DOHH2 (cell line): Measurements from ENCODE around the gene PITPNC1.
"Not testable (repeated sequence)": the region's sequence is repeated elsewhere in the genome, so short reads cannot be mapped to it uniquely, and the experiment has no call there.

ENCODE experiments used
- CTCF ChIP-seq: fragments of 200-600 bp; sonication (generic); IDR thresholded peaks from one replicate; pipeline ENCODE4 v1.5.1; 2014; ENCODE audit warnings: antibody characterized with exemption, mild to moderate bottlenecking, low read depth, low read length; ENCODE audit not compliant: poor library complexity, severe bottlenecking
- EZH2phosphoT487 ChIP-seq: fragments of 200-600 bp; sonication (generic); IDR thresholded peaks from 2 replicates; pipeline ENCODE4 v1.6.1; 2017; ENCODE audit warnings: borderline replicate concordance, mild to moderate bottlenecking, antibody characterized with exemption, low read length, moderate library complexity, mixed read lengths

- TF ChIP-seq CTCF, EZH2phosphoT487: not testable (repeated sequence)
Measured at GRCh38 chr17:67430515-67430914, 53.4 kb downstream of the PITPNC1 start.
